GM20000 (cell line): ENCODE data around the gene CRACDL.

Experiments
- DNase-seq: peaks from one replicate; pipeline ENCODE4 v3.0.0; 2012; ENCODE audit warnings: low spot score
- CTCF ChIP-seq: IDR thresholded peaks from 2 replicates; pipeline ENCODE4 v1.5.1; 2012; ENCODE audit warnings: mild to moderate bottlenecking, control low read depth; ENCODE audit errors: extremely low read depth, missing control alignments

CRACDL gene

GRCh38 chr2:98833172-98833916, 102.7 kb downstream of the CRACDL start:
- no peak for DNase-seq
- no peak for TF ChIP-seq CTCF

GRCh38 chr2:98832172-98832571, 103.9 kb downstream of the CRACDL start:
- DNase-seq = no peak
- TF ChIP-seq CTCF = no peak

- no peak for DNase-seq
- no peak for TF ChIP-seq CTCF
These were observed 105.4 kb downstream of the CRACDL start for GRCh38 chr2:98830571-98831145.

- DNase-seq = no peak
- TF ChIP-seq CTCF = no peak
These were observed 106.3 kb downstream of the CRACDL start for GRCh38 chr2:98829581-98830270.

GRCh38 chr2:98828793-98829371, 107.1 kb downstream of the CRACDL start:
- no peak for DNase-seq
- TF ChIP-seq CTCF = no peak

- TF ChIP-seq CTCF = no peak
- DNase-seq = no peak
These were observed 107.7 kb downstream of the CRACDL start for GRCh38 chr2:98828369-98828744.
